Uterus (tissue), 2 donors: ENCODE data around the gene HABP4.
"Not testable (repeated sequence)": the region's sequence is repeated elsewhere in the genome, so short reads cannot be mapped to it uniquely, and the experiment has no call there.

Experiments
- POLR2A ChIP-seq, 2 donors: fragments of 450-650 bp; IDR thresholded peaks; one replicate each; pipeline ENCODE4 v1.6.1; 2016; ENCODE audit warnings: antibody characterized with exemption in 2 of 2, mild to moderate bottlenecking in 1 of 2, moderate library complexity in 1 of 2
- TF ChIP-seq, protein P1 (sequence below), 4 experiments: fragments of 200-600 bp in 2 of 4; fragments of 450-650 bp in 2 of 4; sonication (generic) in 2 of 4; IDR thresholded peaks; one replicate each; pipeline ENCODE4 v1.5.1; 2016 to 2019; ENCODE audit warnings: antibody characterized with exemption in 4 of 4, mild to moderate bottlenecking in 2 of 4, moderate library complexity in 1 of 4

DNA sequence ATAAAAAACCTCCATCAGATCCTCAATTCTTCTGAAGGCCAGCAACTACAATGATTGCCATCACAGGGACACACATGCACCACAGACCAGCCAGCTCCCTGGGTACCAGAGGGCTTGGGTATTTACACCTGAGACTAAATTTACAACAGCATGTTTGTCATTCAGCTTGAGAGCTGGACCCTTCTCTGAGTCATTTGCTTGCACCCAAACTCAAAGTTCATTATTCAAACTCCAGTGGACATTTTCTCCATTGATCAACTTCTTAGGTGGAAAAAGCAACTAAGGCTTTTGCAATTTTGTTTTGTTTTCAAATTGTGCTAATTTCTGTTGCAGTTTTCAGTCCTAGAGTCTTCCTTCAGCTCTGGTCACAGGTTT is 53.4 kb downstream of the HABP4 start:
- TF ChIP-seq, protein P1, sequence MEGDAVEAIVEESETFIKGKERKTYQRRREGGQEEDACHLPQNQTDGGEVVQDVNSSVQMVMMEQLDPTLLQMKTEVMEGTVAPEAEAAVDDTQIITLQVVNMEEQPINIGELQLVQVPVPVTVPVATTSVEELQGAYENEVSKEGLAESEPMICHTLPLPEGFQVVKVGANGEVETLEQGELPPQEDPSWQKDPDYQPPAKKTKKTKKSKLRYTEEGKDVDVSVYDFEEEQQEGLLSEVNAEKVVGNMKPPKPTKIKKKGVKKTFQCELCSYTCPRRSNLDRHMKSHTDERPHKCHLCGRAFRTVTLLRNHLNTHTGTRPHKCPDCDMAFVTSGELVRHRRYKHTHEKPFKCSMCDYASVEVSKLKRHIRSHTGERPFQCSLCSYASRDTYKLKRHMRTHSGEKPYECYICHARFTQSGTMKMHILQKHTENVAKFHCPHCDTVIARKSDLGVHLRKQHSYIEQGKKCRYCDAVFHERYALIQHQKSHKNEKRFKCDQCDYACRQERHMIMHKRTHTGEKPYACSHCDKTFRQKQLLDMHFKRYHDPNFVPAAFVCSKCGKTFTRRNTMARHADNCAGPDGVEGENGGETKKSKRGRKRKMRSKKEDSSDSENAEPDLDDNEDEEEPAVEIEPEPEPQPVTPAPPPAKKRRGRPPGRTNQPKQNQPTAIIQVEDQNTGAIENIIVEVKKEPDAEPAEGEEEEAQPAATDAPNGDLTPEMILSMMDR (IDR thresholded peaks at IDR 0.05), result not testable (repeated sequence)
- not testable (repeated sequence) for TF ChIP-seq POLR2A (IDR thresholded peaks at IDR 0.05)
